GM21576 (cell line): ENCODE data around the gene ABCC10.
"Not testable (repeated sequence)": the region's sequence is repeated elsewhere in the genome, so short reads cannot be mapped to it uniquely, and the experiment has no call there.

ENCODE experiments used
- ATAC-seq: cut with Tn5 transposase; IDR thresholded peaks from one replicate; pipeline ENCODE4 v1.9.1; 2021; ENCODE audit warnings: mild to moderate bottlenecking, moderate library complexity; ENCODE audit not compliant: unreplicated experiment

Gene ABCC10

GRCh38 chr6:43495409-43495941 is 68.1 kb downstream of the ABCC10 start:
- ATAC-seq = no peak

- ATAC-seq = no peak
Observed at GRCh38 chr6:43496370-43497128, 69.2 kb downstream of the ABCC10 start.

DNA sequence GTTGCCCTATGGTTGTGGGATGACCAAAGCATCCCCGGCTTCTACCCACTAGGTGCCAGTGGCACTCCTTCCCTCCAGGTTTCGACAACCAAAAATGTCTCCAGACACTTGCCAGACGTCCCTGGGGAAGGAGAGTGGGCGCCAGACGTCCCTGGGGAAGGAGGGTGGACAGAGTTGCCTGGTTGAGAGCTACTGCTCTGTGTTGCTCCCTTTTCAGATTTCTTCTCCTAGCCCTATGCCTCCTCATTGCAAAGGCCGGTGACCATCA is 69.7 kb downstream of the ABCC10 start:
- ATAC-seq = no peak

DNA sequence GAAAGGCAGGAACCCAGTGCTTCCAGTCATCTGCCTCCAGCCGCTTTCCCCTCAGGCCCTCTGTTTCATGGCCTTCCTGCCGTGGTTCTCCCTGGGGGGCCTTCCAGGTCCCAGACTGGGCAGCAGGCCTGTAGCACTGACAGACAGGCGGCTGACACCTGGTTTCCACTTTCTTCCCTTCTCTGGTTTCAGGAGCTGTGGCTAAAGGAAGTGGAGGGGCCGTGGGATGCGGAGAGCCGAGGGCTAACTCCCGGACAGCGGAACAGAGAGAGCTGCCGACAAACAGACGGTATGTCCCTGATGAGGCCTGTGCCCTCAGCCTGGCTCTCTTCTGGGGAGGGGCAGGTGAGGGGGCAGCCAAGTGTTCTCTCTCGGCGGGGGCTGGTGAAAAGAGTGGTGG is 70.3 kb downstream of the ABCC10 start:
- no peak for ATAC-seq

DNA sequence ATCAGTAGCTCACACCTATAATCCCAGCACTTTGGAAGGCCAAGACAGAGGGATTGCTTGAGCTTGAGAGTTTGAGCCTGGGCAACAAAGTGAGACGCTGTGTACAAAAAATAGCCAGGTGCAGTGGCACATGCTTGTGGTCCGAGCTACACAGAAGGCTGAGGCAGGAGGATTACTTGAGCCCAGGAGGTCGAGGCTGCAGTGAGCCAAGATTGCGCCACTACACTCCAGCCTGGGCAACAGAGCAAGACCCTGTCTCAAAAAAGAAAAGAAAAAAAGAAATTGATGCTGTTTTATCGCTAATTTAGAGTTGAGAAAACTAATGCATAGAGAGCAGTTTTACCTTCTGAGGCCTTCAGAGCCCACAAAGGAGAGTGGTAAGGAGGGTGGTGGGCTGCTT is 71.0 kb downstream of the ABCC10 start:
- not testable (repeated sequence) for ATAC-seq

DNA sequence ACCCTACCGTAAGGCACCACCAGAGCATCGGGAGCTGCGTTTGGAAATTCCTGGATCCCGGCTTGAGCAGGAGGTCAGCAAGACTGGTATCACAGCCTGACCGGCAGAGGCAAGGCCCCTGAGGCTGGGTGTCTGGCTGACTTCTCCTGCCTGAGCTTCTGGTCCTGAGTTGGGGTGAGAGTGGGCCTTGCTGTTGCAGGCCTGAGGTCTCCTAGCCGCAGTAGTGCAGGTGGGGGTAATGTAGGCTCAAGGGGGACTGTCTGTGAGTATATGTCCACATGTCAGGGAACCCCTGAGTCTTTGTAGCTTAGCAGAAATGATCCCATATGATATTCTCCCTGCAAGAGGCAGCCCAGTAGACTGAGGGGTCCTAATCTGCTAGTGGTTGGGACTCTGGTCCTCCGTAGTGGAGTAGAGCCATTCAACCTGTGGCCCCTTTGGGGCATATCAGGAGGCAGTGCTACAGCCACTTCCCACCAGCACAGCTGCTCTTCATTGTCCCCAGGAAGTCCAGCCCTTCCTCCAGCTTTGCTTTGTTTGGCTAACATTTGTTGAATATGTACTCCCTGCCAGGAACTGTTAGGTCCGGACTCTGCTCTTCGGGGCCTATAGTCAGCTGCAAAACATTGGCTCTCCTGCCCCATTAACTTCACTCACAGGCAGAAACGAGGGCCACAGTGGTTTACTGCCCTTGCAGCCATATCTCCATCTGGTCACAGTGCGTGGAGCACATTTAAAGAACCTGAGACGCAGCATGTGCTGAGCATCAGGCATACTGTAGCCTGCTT is 71.9 kb downstream of the ABCC10 start:
- no peak for ATAC-seq
